Endothelial cell (in vitro differentiated cells): ENCODE data around the gene CYCS. TPM values are rescaled to one million over a fixed set of nuclear protein-coding genes. Genes with fewer than 3 reads are reported as not detected.
A peak's percentile ranks its signal among the peaks of the same experiment; 100 is the strongest.

Source experiments
- DNase-seq: peaks from one replicate; pipeline ENCODE4 v3.0.0; 2021; ENCODE audit warnings: low spot score
- H3K27ac Mint-ChIP-seq: one replicate; pipeline ENCODE4 v1.8.0; 2021; ENCODE audit warnings: mixed read lengths, inconsistent platforms; ENCODE audit not compliant: unreplicated experiment
- H3K27me3 Mint-ChIP-seq: one replicate; pipeline ENCODE4 v1.8.0; 2021; ENCODE audit warnings: mild to moderate bottlenecking, moderate library complexity, mixed read lengths, inconsistent platforms; ENCODE audit not compliant: unreplicated experiment
- H3K36me3 Mint-ChIP-seq: one replicate; pipeline ENCODE4 v1.8.0; 2021; ENCODE audit warnings: mild to moderate bottlenecking, low read depth, mixed read lengths, inconsistent platforms; ENCODE audit not compliant: unreplicated experiment
- H3K4me1 Mint-ChIP-seq: one replicate; pipeline ENCODE4 v1.8.0; 2021; ENCODE audit warnings: mild to moderate bottlenecking, mixed read lengths, inconsistent platforms; ENCODE audit not compliant: unreplicated experiment
- H3K4me3 Mint-ChIP-seq: one replicate; pipeline ENCODE4 v1.8.0; 2021; ENCODE audit warnings: mild to moderate bottlenecking, mixed read lengths, inconsistent platforms; ENCODE audit not compliant: unreplicated experiment
- H3K9me3 Mint-ChIP-seq: one replicate; pipeline ENCODE4 v1.8.0; 2021; ENCODE audit warnings: mixed read lengths, inconsistent platforms; ENCODE audit not compliant: unreplicated experiment
- CTCF ChIP-seq: fragments of 200-600 bp; sonication (generic); IDR thresholded peaks from one replicate; pipeline ENCODE4 v1.5.0; 2021; ENCODE audit warnings: antibody characterized with exemption; ENCODE audit not compliant: unreplicated experiment
- long read RNA-seq: library from polyadenylated mRNA; unstranded; transcript quantifications from one replicate; pipeline ENCODE4 v2.0.0, GENCODE V29; 2020; ENCODE audit not compliant: unreplicated experiment
- total RNA-seq: library from RNA; stranded (reverse); fragmentation: NEBNext Ultra II Directional; extraction: Animal tissue kit (Norgen Biotek cat#: 25700); gene quantifications from one replicate; pipeline ENCODE4 v1.2.1, GENCODE V29; 2021; ENCODE audit not compliant: unreplicated experiment

CYCS gene
- total RNA-seq, result 54.9 TPM
- long read RNA-seq, full-length matches to known transcripts, result 39 of 40 reads
- long read RNA-seq, partial matches to known transcripts, result 1 of 40 reads
- long read RNA-seq, other reads (novel, unspliced or antisense), result 0 of 40 reads

- peak; percentile 99 for DNase-seq
- peak within 1 kb of the TSS; percentile 98 for H3K27ac Mint-ChIP-seq
Measured at GRCh38 chr7:25125137-25125946, at the start of gene CYCS. CYCS (minus strand) TSS chr7:25125260; CDS start chr7:25124119, 1,141 bp downstream.

GRCh38 chr7:25173184-25173583 is 48.1 kb upstream of the CYCS start:
- Mint-ChIP-seq H3K4me3 (no peak overlapping the region), H3K4me1 (peaks cover 17% of the 10 kb centered on the region), H3K27me3 (no peaks in the 10 kb centered on the region), H3K9me3 (no peaks in the 10 kb centered on the region), H3K27ac (no peak overlapping the region), H3K36me3 (no peaks in the 10 kb centered on the region)
- no peak for DNase-seq
- no peak for TF ChIP-seq CTCF

More at GRCh38 chr7:25125137-25125946, at the start of gene CYCS:
- Mint-ChIP-seq H3K36me3 (peaks cover 17% of the 10 kb centered on the region), H3K27me3 (peaks cover 4% of the 10 kb centered on the region), H3K9me3 (no peaks in the 10 kb centered on the region), H3K4me3 (peak within 1 kb of the TSS; percentile 99), H3K4me1 (peaks cover 18% of the 10 kb centered on the region)
- TF ChIP-seq CTCF, result no peak

- Mint-ChIP-seq H3K4me1 (peaks cover 17% of the 10 kb centered on the region), H3K4me3 (no peak overlapping the region), H3K27ac (peak overlapping the region; percentile 8), H3K27me3 (no peaks in the 10 kb centered on the region), H3K36me3 (no peaks in the 10 kb centered on the region), H3K9me3 (no peaks in the 10 kb centered on the region)
- DNase-seq, result no peak
- TF ChIP-seq CTCF, result no peak
Measured at GRCh38 chr7:25171516-25171915, 46.5 kb upstream of the CYCS start.

- Mint-ChIP-seq H3K36me3 (no peaks in the 10 kb centered on the region), H3K4me3 (no peak overlapping the region), H3K9me3 (no peaks in the 10 kb centered on the region), H3K27ac (no peak overlapping the region), H3K27me3 (no peaks in the 10 kb centered on the region), H3K4me1 (peaks cover 17% of the 10 kb centered on the region)
- TF ChIP-seq CTCF, result no peak
- DNase-seq, result no peak
Measured at GRCh38 chr7:25171071-25171470, 46.0 kb upstream of the CYCS start.

GRCh38 chr7:25169683-25170082 is 44.6 kb upstream of the CYCS start:
- Mint-ChIP-seq H3K27ac (no peak overlapping the region), H3K9me3 (no peaks in the 10 kb centered on the region), H3K36me3 (no peaks in the 10 kb centered on the region), H3K4me3 (no peak overlapping the region), H3K27me3 (no peaks in the 10 kb centered on the region), H3K4me1 (peaks cover 17% of the 10 kb centered on the region)
- no peak for DNase-seq
- no peak for TF ChIP-seq CTCF
